Activated CD8-positive, alpha-beta memory T cell treated with anti-CD3 and anti-CD28 coated beads for 24 hours (primary cell): ENCODE results near the gene ALDH2.
"Not testable (repeated sequence)": the region's sequence is repeated elsewhere in the genome, so short reads cannot be mapped to it uniquely, and the experiment has no call there.

Experiments
- DNase-seq: peaks from one replicate; pipeline ENCODE4 v3.0.0-alpha.2; 2020

Gene ALDH2

GRCh38 chr12:111766608-111767361 lies at the start of gene ALDH2:
ALDH2 (plus strand) TSS chr12:111766933; CDS start chr12:111766983, 50 bp downstream.
- DNase-seq: peak; percentile 77

- DNase-seq: not testable (repeated sequence)
Observed at GRCh38 chr12:111719316-111719715, 47.4 kb upstream of the ALDH2 start.

GRCh38 chr12:111720457-111720856 lies 46.3 kb upstream of the ALDH2 start:
- no peak for DNase-seq

- not testable (repeated sequence) for DNase-seq
Observed at GRCh38 chr12:111723646-111724360, 42.9 kb upstream of the ALDH2 start.

GRCh38 chr12:111728795-111729194 lies 37.9 kb upstream of the ALDH2 start:
- no peak for DNase-seq

GRCh38 chr12:111730420-111730819 lies 36.3 kb upstream of the ALDH2 start:
- no peak for DNase-seq

- no peak for DNase-seq
Observed at GRCh38 chr12:111732786-111733185, 33.9 kb upstream of the ALDH2 start.

GRCh38 chr12:111733340-111733915 lies 33.3 kb upstream of the ALDH2 start:
- no peak for DNase-seq

GRCh38 chr12:111739524-111739923 lies 27.2 kb upstream of the ALDH2 start:
- DNase-seq: not testable (repeated sequence)

- no peak for DNase-seq
Observed at GRCh38 chr12:111741235-111741812, 25.4 kb upstream of the ALDH2 start.

- no peak for DNase-seq
Observed at GRCh38 chr12:111745211-111745610, 21.5 kb upstream of the ALDH2 start.

- DNase-seq: no peak
Observed at GRCh38 chr12:111747333-111747732, 19.4 kb upstream of the ALDH2 start.

GRCh38 chr12:111748151-111748672 lies 18.5 kb upstream of the ALDH2 start:
- no peak for DNase-seq

GRCh38 chr12:111748867-111749266 lies 17.9 kb upstream of the ALDH2 start:
- DNase-seq: no peak

GRCh38 chr12:111749391-111749790 lies 17.3 kb upstream of the ALDH2 start:
- DNase-seq: no peak

- no peak for DNase-seq
Observed at GRCh38 chr12:111753144-111753881, 13.4 kb upstream of the ALDH2 start.

- no peak for DNase-seq
Observed at GRCh38 chr12:111754671-111755070, 12.1 kb upstream of the ALDH2 start.

GRCh38 chr12:111756196-111756595 lies 10.5 kb upstream of the ALDH2 start:
- no peak for DNase-seq

GRCh38 chr12:111756681-111757080 lies 10.1 kb upstream of the ALDH2 start:
- DNase-seq: no peak

GRCh38 chr12:111757361-111758119 lies 9.2 kb upstream of the ALDH2 start:
- DNase-seq: no peak

- DNase-seq: no peak
Observed at GRCh38 chr12:111758120-111758561, 8.6 kb upstream of the ALDH2 start.

GRCh38 chr12:111759271-111759670 lies 7.5 kb upstream of the ALDH2 start:
- DNase-seq: no peak
